Stimulated activated effector memory CD8-positive, alpha-beta T cell treated with anti-CD3 and anti-CD28 coated beads, Interleukin-12 subunit alpha, Interleukin-12 subunit beta, amount 100 ng/mL, for 72 hours (primary cell): ENCODE results near the gene DMBX1.
A peak's percentile ranks its signal among the peaks of the same experiment; 100 is the strongest.

Experiments used
- ATAC-seq: fragments of 150-1000 bp; cut with Tn5 transposase; 2 replicates; pipeline ENCODE4 v1.10.0; 2021
- DNase-seq, 2 donors: peaks; one replicate each; pipeline ENCODE4 v3.0.0; 2021 to 2022; ENCODE audit warnings: low spot score in 2 of 2
- H3K27ac Mint-ChIP-seq: one replicate; pipeline ENCODE4 v1.8.0; 2022; ENCODE audit warnings: mild to moderate bottlenecking, mixed read lengths
- H3K36me3 Mint-ChIP-seq: one replicate; pipeline ENCODE4 v1.8.0; 2022; ENCODE audit warnings: mild to moderate bottlenecking, mixed read lengths
- H3K4me1 Mint-ChIP-seq: one replicate; pipeline ENCODE4 v1.8.0; 2022; ENCODE audit warnings: mixed read lengths
- H3K4me3 Mint-ChIP-seq: one replicate; pipeline ENCODE4 v1.8.0; 2022; ENCODE audit warnings: mild to moderate bottlenecking, mixed read lengths
- H3K9me3 Mint-ChIP-seq: one replicate; pipeline ENCODE4 v1.8.0; 2022; ENCODE audit warnings: mixed read lengths

Gene DMBX1

DNA sequence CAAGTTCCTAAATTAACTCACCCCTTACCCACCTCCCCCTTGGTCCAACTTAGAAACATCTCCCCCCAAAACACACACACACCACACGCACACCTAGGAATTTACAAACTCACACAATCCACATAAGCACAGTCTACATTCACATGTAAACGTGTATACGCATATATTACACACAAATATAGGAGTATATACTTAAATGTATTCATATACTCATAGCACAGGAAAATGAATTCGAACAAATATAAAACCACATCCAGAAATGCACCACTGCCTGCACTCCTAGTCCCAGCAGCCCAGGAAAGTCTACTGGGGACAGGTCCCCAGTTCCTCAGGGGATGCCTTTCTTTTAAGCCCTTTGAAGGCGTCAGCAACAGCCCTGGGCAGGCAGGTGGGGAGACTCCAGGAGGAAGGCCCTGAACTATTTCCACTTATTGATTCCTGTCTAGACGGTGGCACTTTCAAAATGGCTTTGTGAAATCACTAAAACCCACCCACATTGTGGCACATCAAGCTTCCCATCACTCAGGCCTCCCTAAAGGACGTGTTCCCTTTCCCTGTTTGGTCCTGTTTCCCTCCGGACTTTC, 3.1 kb upstream of the DMBX1 start:
- no peak overlapping the region for H3K4me3 Mint-ChIP-seq
- H3K36me3 Mint-ChIP-seq = peaks cover 6% of the 10 kb centered on the region
- no peak for DNase-seq
- ATAC-seq = no peak
- no peak overlapping the region for H3K27ac Mint-ChIP-seq
- no peaks in the 10 kb centered on the region for H3K9me3 Mint-ChIP-seq
- peaks cover 36% of the 10 kb centered on the region for H3K4me1 Mint-ChIP-seq

DNA sequence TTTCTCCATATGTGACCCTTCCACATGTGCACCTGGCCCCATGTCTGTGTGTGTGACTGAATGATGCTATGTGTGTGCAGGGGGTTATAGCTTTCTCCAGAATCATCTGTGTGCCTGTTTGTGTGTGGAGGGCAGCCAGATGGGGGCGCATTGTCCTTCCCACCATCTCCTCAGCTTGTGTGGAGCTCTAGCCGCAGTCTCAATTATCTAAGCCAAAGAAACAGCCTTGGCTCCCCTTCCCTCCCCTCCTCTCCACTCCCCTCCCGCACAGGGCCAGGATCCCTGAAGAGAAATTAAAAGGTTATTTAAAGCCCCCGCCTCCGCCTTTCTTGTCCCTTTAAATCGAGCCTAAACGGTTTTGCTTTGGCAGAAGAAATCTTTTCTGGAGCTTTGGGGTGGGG, 1.8 kb upstream of the DMBX1 start:
- no peak for ATAC-seq
- peaks cover 6% of the 10 kb centered on the region for H3K36me3 Mint-ChIP-seq
- H3K4me1 Mint-ChIP-seq = peaks cover 49% of the 10 kb centered on the region
- DNase-seq = peak in 1 of 2 donors; percentile 55
- no peaks in the 10 kb centered on the region for H3K9me3 Mint-ChIP-seq
- H3K27ac Mint-ChIP-seq = no peak overlapping the region
- no peak overlapping the region for H3K4me3 Mint-ChIP-seq

DNA sequence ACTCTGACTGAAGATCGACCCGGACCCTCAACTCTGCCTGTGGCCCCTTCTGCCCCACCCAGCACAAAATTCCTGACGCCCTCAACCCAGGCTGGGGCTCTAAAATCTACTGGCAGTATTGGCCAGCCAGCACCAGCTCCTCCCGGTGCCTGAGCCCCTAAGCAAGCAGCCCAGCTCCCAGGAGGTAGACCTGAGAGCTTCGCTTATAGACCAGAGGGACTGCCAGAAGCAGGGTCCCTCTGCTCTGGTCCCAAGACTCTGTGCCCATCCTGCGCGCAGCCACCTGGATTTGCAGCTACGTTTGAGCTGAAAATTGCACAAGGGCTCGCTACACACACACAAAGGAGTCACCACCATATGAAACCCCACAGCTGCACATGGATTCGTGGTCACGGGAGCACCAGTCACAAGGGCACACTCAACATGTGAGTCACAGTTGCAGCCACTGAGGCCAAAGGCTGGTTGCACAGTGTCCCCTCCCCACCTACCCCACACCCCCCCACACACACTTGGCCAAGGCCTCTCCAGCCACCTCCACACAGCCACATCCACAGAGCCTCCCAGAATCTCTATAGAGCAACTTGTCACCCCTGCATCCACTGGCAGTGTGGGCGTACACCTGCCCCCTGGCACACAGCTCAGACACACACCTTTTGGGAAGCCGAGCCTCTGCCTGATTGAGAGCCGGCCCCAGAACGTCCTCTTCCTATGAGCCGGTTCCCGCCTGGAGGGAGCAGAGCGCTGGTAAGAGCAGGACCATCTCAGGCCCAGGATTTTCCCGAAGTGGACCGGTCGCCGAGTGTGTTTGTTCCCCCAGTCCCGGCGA, 1.1 kb upstream of the DMBX1 start:
- peak in 1 of 2 donors; percentile 54 for DNase-seq
- Mint-ChIP-seq H3K4me3 (peak overlapping the region; percentile 80), H3K4me1 (peaks cover 51% of the 10 kb centered on the region), H3K27ac (peak overlapping the region; percentile 54), H3K36me3 (peaks cover 6% of the 10 kb centered on the region), H3K9me3 (no peaks in the 10 kb centered on the region)
- peak; percentile 69 for ATAC-seq

DNA sequence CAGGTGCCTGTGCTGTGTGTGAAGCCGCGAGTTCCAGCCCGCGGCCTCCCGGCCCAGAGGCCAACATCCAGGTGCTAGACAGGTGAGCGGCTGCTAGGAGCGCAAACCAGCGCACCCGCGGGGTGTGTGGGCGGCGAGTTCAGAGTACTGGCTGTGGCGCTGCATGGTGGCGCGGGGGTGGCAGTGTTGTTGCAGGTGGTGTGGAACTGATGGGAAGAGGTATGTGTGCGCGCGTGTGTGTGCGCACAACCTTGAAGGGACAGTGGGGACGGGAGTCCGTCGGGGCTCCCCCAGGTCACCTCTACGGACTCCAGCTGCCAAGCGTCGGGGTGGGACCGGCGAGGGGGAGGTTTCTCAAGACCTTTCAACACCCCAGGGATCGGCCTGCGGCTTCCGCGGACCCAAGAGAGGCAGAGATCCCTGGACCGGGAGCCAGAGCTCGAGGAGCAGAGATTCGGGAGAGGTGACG, 433 bp upstream of the DMBX1 start:
- peaks cover 6% of the 10 kb centered on the region for H3K36me3 Mint-ChIP-seq
- peak overlapping the region; percentile 54 for H3K27ac Mint-ChIP-seq
- peak overlapping the region; percentile 80 for H3K4me3 Mint-ChIP-seq
- DNase-seq (peak; percentile 21 to 66), ATAC-seq (peak; percentile 48)
- peaks cover 51% of the 10 kb centered on the region for H3K4me1 Mint-ChIP-seq
- H3K9me3 Mint-ChIP-seq = no peaks in the 10 kb centered on the region

DNA sequence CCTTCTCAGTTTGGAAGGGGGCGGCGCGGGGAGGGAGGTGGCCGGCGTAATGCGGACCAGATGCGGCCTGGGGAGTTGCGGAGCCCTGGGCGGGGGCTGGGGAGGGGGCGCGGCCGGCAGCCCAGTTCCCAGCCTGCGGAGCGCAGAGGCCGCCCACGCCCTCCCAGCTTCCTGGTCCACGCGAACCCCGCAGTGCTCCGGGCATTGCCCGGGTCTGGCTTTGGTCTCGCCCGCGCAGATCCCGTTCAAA, 695 bp downstream of the DMBX1 start:
- H3K9me3 Mint-ChIP-seq = no peaks in the 10 kb centered on the region
- no peak for ATAC-seq
- H3K27ac Mint-ChIP-seq = no peak overlapping the region
- H3K4me3 Mint-ChIP-seq = peak overlapping the region; percentile 80
- H3K36me3 Mint-ChIP-seq = peaks cover 6% of the 10 kb centered on the region
- no peak for DNase-seq
- peaks cover 51% of the 10 kb centered on the region for H3K4me1 Mint-ChIP-seq

DNA sequence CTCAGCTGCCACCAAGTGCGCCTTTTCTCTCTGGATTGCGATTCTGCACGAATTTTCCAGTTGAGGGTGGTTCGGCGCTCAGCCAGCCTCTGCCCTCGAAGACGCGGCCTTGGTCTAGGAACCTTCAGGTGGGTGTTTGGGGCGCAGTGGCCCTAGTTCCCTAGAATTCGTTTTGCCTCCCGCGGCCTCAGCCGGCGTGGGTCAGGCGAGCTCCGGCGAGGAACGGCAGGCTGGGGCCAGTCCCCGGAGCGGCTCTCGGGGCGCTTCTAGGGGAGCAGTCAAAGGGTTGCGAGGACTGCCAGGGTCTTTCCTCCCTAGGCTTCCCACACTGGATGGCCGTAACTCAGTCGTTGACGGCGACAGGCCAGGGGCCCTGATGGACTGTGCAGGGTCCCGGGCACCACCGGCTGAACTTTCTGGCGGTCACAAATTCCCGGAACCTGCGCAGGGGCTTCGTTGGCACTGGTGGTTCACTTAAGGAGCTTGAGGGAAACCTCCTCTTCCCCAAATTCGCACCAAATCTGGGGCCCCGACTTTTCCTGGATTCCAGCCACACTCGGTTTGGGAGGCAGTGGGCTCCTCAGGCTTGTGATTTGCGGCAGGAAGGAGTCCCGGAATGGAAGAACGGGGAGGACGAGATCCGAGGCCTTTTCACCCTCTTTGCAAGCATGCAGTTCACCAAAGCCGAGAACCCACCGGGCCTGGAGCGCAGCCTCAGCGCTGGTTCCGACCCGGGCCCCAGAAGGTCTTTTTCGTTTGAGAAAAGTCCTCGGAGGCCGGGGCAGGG, 1.2 kb downstream of the DMBX1 start:
- ATAC-seq (no peak), DNase-seq (no peak)
- Mint-ChIP-seq H3K4me1 (peaks cover 51% of the 10 kb centered on the region), H3K4me3 (peak overlapping the region; percentile 80), H3K27ac (no peak overlapping the region), H3K9me3 (no peaks in the 10 kb centered on the region), H3K36me3 (peaks cover 6% of the 10 kb centered on the region)

DNA sequence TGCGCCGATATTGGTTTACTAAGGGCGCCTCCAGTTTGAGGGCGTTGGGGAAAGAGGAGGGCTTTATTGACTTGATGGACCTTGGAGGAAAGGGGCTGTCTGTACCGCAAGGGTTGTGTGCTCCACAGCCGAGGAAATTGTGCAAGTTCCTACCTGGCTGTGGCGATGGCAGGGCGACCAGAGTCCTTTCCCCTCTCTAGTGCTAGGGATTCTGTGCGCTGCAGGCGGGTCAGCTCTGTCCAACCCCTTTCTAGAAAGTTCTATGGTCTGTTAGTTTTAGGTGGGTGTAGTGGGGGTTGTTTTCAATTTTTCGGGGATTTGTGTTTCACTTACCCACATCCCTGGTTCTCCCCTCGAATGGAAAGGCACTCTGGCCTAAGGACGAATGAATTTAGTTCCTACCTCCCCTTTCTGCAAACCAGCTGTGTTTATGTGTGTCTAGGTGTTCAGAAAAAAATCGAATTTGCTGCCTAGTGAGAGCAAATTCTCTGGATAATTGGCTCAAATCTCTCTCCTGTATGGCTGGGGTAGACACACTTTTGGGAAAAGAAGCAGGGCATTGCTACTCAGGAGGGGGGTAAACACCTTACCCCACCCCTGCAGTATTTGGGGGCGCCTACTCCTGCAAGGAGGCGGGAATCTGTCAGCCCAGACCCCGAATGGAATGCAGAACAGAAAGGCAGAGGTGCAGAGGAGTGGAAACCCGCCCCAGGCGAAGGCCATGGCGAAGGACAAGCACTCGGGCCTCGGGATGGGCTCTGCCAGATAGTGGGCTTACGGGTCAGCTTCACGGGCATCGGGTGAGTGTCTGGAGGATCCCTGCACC, 2.0 kb downstream of the DMBX1 start:
- Mint-ChIP-seq H3K4me1 (peaks cover 43% of the 10 kb centered on the region), H3K27ac (no peak overlapping the region), H3K9me3 (no peaks in the 10 kb centered on the region), H3K36me3 (peaks cover 6% of the 10 kb centered on the region), H3K4me3 (no peak overlapping the region)
- no peak for ATAC-seq
- no peak for DNase-seq

DNA sequence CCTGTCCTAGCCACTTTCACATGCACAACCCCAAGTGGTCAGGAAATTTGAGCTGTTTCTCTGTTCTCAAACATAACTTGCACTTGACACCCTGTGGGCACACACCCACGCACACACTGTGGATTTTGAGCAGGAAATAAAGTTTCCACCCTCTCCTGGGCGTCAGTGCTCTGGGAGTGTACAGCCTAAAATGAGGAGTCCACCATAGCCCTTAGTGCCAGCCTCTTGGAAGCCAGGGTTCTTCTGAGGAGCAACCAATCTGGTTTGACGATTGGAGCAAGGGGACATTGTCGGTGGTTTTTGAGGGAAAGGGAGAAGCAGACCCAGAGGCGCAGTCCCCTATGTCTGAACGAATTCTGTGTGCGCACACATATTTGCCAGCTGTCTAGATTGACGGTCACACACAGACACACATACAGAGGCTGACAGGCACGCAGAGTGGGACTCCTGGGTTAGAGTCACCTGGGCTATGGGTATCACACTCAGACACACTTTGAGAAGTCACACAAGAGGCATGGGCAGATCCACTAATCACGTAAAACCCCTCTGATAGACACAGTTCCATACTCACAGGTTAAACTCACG, 2.7 kb downstream of the DMBX1 start:
- no peak overlapping the region for H3K4me3 Mint-ChIP-seq
- DNase-seq = no peak
- peaks cover 6% of the 10 kb centered on the region for H3K36me3 Mint-ChIP-seq
- H3K9me3 Mint-ChIP-seq = no peaks in the 10 kb centered on the region
- ATAC-seq = no peak
- H3K4me1 Mint-ChIP-seq = peaks cover 43% of the 10 kb centered on the region
- H3K27ac Mint-ChIP-seq = no peak overlapping the region

DNA sequence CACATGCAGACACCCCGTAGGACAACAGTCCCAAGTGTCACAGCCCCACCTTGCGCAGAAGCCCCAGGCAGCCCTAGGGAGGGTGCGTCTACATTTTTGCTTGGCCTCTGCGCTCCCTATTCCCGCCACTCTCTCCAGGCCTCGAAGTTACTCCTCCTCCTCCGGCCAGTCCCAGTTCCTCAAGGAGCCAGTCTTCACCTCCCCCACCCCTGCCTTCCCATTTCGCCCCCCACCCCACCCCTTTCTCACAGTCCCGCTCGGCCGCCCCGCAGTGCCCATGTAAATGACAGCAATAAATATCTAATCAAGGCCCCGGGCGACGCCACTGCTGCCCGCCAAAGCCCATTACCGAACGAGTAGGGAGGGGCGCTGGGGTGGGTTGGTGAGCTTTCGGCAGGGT, 3.2 kb downstream of the DMBX1 start:
- no peaks in the 10 kb centered on the region for H3K9me3 Mint-ChIP-seq
- no peak overlapping the region for H3K4me3 Mint-ChIP-seq
- ATAC-seq = no peak
- H3K36me3 Mint-ChIP-seq = peaks cover 6% of the 10 kb centered on the region
- no peak overlapping the region for H3K27ac Mint-ChIP-seq
- H3K4me1 Mint-ChIP-seq = peaks cover 43% of the 10 kb centered on the region
- no peak for DNase-seq

DNA sequence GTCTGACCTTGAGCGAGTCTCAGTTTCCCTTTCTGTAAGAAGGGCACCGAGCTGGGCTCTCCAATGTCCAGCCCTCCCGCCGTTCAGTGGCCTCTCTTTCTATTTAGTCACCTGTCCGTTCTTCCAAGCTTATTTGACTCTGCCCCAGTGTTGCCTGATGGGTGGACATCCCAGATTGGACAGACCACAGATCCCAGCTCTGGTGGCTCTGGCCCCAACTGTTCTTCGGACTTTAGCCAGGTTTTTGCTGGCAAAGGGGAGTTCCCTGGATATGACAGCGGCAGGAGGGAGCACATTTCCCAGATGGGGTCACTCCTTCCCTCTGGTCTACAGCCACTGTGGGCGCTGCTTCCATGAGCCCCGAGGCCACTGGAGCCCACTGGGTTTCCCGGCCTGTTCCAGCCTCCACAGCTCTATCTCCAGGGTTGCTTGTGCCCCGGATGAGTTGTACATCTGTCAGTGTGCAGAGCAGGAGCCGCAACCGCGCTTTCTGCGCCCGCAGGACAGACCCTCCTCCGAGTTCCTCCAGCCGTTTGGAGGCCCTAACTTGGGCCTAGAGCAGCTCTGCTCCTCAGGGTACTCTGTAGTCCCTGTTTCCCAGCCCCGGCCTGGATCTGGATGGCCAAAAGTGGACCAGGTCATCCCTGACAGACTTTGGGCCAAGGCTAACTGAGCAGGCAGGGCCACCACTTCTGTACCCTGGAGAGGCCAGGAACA, 3.8 kb downstream of the DMBX1 start:
- no peak overlapping the region for H3K4me3 Mint-ChIP-seq
- no peak overlapping the region for H3K27ac Mint-ChIP-seq
- DNase-seq = no peak
- peaks cover 6% of the 10 kb centered on the region for H3K36me3 Mint-ChIP-seq
- H3K4me1 Mint-ChIP-seq = peaks cover 39% of the 10 kb centered on the region
- ATAC-seq = no peak
- H3K9me3 Mint-ChIP-seq = no peaks in the 10 kb centered on the region

DNA sequence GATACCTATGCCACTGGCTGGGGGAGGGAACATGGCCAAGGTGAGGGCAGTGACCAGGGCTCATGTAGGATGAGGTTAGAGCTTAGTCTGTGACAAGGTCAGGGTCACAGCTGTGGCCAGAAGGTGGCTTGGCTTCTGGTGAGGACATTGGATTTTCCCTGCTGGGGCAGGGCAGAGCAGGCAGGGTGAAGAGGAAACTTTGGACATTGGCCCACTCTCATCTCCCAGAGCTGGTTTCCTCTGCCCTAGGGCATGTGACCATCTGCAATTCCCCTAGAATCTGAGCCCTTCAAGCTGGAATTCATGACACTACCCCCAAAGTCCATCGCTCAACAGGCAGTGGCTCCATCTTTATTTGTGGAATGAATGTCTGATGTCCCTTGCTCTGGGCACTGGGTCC, 5.3 kb downstream of the DMBX1 start:
- no peak for ATAC-seq
- DNase-seq = no peak
- Mint-ChIP-seq H3K4me1 (peaks cover 25% of the 10 kb centered on the region), H3K36me3 (no peaks in the 10 kb centered on the region), H3K4me3 (no peak overlapping the region), H3K27ac (no peak overlapping the region), H3K9me3 (no peaks in the 10 kb centered on the region)

DNA sequence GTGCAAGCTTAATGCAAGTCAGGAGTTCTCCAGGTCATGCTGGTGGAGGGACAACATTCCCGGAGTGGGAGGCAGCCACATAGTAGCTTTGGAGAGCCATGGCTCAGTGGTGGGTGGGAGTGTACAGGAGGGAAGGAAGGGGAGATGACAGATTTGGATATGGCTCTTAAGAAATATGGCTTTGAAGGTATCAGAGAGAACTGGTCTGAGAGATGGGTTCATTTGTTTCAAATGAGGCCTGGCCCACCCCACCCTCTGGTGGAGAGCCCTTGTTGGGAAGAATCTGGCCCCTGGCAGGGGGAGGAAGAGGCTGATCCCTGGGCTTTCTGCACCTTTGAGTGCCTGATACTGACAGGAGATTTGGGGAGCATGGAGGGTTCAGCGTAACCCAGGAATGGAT, 6.1 kb downstream of the DMBX1 start:
- no peak for DNase-seq
- H3K4me3 Mint-ChIP-seq = no peak overlapping the region
- H3K27ac Mint-ChIP-seq = no peak overlapping the region
- no peak for ATAC-seq
- no peaks in the 10 kb centered on the region for H3K36me3 Mint-ChIP-seq
- peaks cover 18% of the 10 kb centered on the region for H3K4me1 Mint-ChIP-seq
- no peaks in the 10 kb centered on the region for H3K9me3 Mint-ChIP-seq

DNA sequence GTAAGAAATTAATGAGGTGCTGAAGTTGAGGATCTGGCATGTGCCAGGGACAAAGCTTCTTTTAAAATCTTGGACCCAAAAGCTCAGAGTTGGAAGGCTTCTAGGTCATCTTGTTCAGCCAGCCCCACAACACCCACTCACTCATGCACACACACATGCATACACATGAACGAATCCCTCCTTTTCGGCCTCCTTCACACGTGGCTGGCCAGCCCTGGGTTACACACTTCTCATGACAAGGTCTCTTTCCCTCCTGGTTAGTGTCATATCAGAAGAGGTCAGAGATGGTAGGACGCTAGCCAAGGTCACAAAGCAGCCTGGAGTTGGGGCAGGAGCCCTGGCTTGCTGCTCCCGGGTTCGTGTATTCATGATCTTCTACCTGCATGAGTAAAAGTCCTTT, 6.9 kb downstream of the DMBX1 start:
- no peak overlapping the region for H3K27ac Mint-ChIP-seq
- H3K4me1 Mint-ChIP-seq = peaks cover 15% of the 10 kb centered on the region
- ATAC-seq = no peak
- no peaks in the 10 kb centered on the region for H3K9me3 Mint-ChIP-seq
- no peak for DNase-seq
- H3K36me3 Mint-ChIP-seq = no peaks in the 10 kb centered on the region
- H3K4me3 Mint-ChIP-seq = no peak overlapping the region

DNA sequence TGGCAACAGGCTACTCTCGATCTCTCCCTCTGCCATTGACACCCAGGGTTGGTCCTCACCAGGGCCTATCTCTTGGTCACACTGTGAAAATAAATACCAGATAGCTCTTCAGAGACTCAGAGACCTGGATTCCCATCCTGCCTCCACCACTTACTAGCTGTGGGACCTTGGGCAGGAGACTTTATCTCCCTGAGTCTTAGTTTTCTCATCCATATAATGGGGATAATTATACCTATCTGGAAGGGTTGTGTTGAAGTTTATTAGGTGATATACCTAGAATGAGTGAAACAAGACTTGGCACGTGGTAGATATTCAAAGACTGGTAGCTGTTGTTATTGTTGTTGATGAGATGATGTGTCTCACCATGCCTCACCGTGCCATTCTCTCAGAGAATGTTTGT, 7.4 kb downstream of the DMBX1 start:
- ATAC-seq = no peak
- Mint-ChIP-seq H3K27ac (no peak overlapping the region), H3K4me1 (peaks cover 10% of the 10 kb centered on the region)

More for the DNA sequence above, 7.4 kb downstream of the DMBX1 start:
- no peaks in the 10 kb centered on the region for H3K9me3 Mint-ChIP-seq
- no peaks in the 10 kb centered on the region for H3K36me3 Mint-ChIP-seq
- H3K4me3 Mint-ChIP-seq = no peak overlapping the region
- DNase-seq = no peak
